ENCODE data around the gene PTGER4. TPM values are rescaled to one million over a fixed set of nuclear protein-coding genes. Genes with fewer than 3 reads are reported as not detected.
"Not testable (repeated sequence)": the region's sequence is repeated elsewhere in the genome, so short reads cannot be mapped to it uniquely, and the experiment has no call there.

Gene PTGER4
- total RNA-seq, 4 donors from 2014 or later, result 10.1 to 30.1 (median 27.0) TPM

- TF ChIP-seq POLR2A (IDR thresholded peaks at IDR 0.05), result no peak
- TF ChIP-seq EP300 (IDR thresholded peaks at IDR 0.05), result no peak
- no peak for TF ChIP-seq POLR2AphosphoS5 (IDR thresholded peaks at IDR 0.05)
- no peak for TF ChIP-seq CTCF (IDR thresholded peaks at IDR 0.05)
- peaks cover 0 to 5% (median 0%) of the 10 kb centered on the region in 3 donors for H3K9me3 ChIP-seq
- H3K27ac ChIP-seq, result no peak overlapping the region
- H3K36me3 ChIP-seq, result peaks cover 0 to 16% of the 10 kb centered on the region in 2 donors
- H3K27me3 ChIP-seq, result no peaks in the 10 kb centered on the region
- H3K4me3 ChIP-seq, result no peak overlapping the region
- peaks cover 0 to 13% (median 0%) of the 10 kb centered on the region in 3 donors for H3K4me1 ChIP-seq
- ATAC-seq, result no peak
Observed at GRCh38 chr5:40714001-40714400, 34.3 kb downstream of the PTGER4 start.

GRCh38 chr5:40716000-40716399 is 36.3 kb downstream of the PTGER4 start:
- Histone ChIP-seq H3K27ac (no peak overlapping the region), H3K36me3 (peaks cover 0 to 26% of the 10 kb centered on the region in 2 donors), H3K9me3 (no peaks in the 10 kb centered on the region), H3K4me3 (no peak overlapping the region), H3K27me3 (no peaks in the 10 kb centered on the region), H3K4me1 (peaks cover 0 to 13% (median 0%) of the 10 kb centered on the region in 3 donors)
- ATAC-seq, result no peak
- no peak for TF ChIP-seq POLR2AphosphoS5 (IDR thresholded peaks at IDR 0.05)
- no peak for TF ChIP-seq CTCF (IDR thresholded peaks at IDR 0.05)
- TF ChIP-seq EP300 (IDR thresholded peaks at IDR 0.05), result no peak
- TF ChIP-seq POLR2A (IDR thresholded peaks at IDR 0.05), result no peak
- 21 to 38% methylated on average over 2 of the region's 2 CpGs for WGBS, 2 donors (ENCODE audit: low coverage in 1 of 2)

GRCh38 chr5:40716590-40716989 is 36.9 kb downstream of the PTGER4 start:
- Histone ChIP-seq H3K27me3 (no peaks in the 10 kb centered on the region), H3K36me3 (peaks cover 0 to 30% of the 10 kb centered on the region in 2 donors), H3K27ac (no peak overlapping the region), H3K9me3 (no peaks in the 10 kb centered on the region), H3K4me1 (peaks cover 0 to 13% (median 0%) of the 10 kb centered on the region in 3 donors), H3K4me3 (no peak overlapping the region)
- 94 to 100% methylated on average over 2 of the region's 2 CpGs for WGBS, 2 donors (ENCODE audit: low coverage in 1 of 2)
- ATAC-seq, result no peak
- no peak for TF ChIP-seq POLR2AphosphoS5 (IDR thresholded peaks at IDR 0.05)
- TF ChIP-seq CTCF (IDR thresholded peaks at IDR 0.05), result no peak
- no peak for TF ChIP-seq POLR2A (IDR thresholded peaks at IDR 0.05)
- no peak for TF ChIP-seq EP300 (IDR thresholded peaks at IDR 0.05)

- Histone ChIP-seq H3K4me3 (no peak overlapping the region), H3K27ac (no peak overlapping the region), H3K27me3 (no peaks in the 10 kb centered on the region), H3K36me3 (peaks cover 0 to 37% of the 10 kb centered on the region in 2 donors), H3K4me1 (peaks cover 0 to 11% (median 0%) of the 10 kb centered on the region in 3 donors), H3K9me3 (peaks cover 0 to 4% (median 0%) of the 10 kb centered on the region in 3 donors)
- no peak for TF ChIP-seq POLR2A (IDR thresholded peaks at IDR 0.05)
- no peak for TF ChIP-seq EP300 (IDR thresholded peaks at IDR 0.05)
- no peak for TF ChIP-seq POLR2AphosphoS5 (IDR thresholded peaks at IDR 0.05)
- no peak for ATAC-seq
Observed at GRCh38 chr5:40717281-40717680, 37.6 kb downstream of the PTGER4 start.

GRCh38 chr5:40720069-40720468 is 40.4 kb downstream of the PTGER4 start:
- Histone ChIP-seq H3K27me3 (no peaks in the 10 kb centered on the region), H3K4me3 (no peak overlapping the region), H3K27ac (no peak overlapping the region), H3K4me1 (peaks cover 0 to 6% (median 0%) of the 10 kb centered on the region in 3 donors), H3K9me3 (peaks cover 0 to 4% (median 0%) of the 10 kb centered on the region in 3 donors), H3K36me3 (peaks cover 0 to 55% of the 10 kb centered on the region in 2 donors)
- TF ChIP-seq POLR2A (IDR thresholded peaks at IDR 0.05) (no peak), CTCF (IDR thresholded peaks at IDR 0.05) (no peak), POLR2AphosphoS5 (IDR thresholded peaks at IDR 0.05) (no peak), EP300 (IDR thresholded peaks at IDR 0.05) (no peak)
- ATAC-seq, result no peak

GRCh38 chr5:40722497-40722911 is 42.8 kb downstream of the PTGER4 start:
- ATAC-seq, H3K27me3 ChIP-seq, H3K4me3 ChIP-seq, H3K4me1 ChIP-seq, H3K27ac ChIP-seq, H3K9me3 ChIP-seq: not testable (repeated sequence)
- WGBS, 2 donors (ENCODE audit: low coverage in 1 of 2), result 100% methylated on average over 4 of the region's 37 CpGs; no CpG with 5 or more reads in 1 of the 2 donors
- H3K36me3 ChIP-seq, result peaks cover 0 to 51% of the 10 kb centered on the region in 2 donors

Measured in gastroesophageal sphincter (tissue), 4 donors.